Cardiac muscle cell (in vitro differentiated cells and primary cell): ENCODE results near the gene LRRC8C. TPM values are rescaled to one million over a fixed set of nuclear protein-coding genes. Genes with fewer than 3 reads are reported as not detected.

Experiments used
- DNase-seq, 2 donors: peaks; one replicate each; pipeline versions ENCODE4 v3.0.0 to v3.0.0-alpha.2; 2010 to 2017; ENCODE audit warnings: low read depth in 1 of 2, low spot score in 1 of 2
- H3K27ac ChIP-seq: fragments of 200-600 bp; sonication (generic); 2 replicates; pipeline ENCODE4 v1.5.1; 2016
- H3K27me3 ChIP-seq: fragments of 200-600 bp; sonication (generic); 2 replicates; pipeline ENCODE4 v1.6.0; 2016; ENCODE audit warnings: control low read depth
- H3K36me3 ChIP-seq: fragments of 200-600 bp; sonication (generic); 2 replicates; pipeline ENCODE4 v1.5.1; 2016; ENCODE audit warnings: control low read depth
- H3K4me1 ChIP-seq: fragments of 200-600 bp; sonication (generic); 2 replicates; pipeline ENCODE4 v1.8.1; 2017; ENCODE audit warnings: low read depth, mild to moderate bottlenecking, mixed run types
- H3K4me3 ChIP-seq: fragments of 200-600 bp; sonication (generic); 2 replicates; pipeline ENCODE4 v1.5.1; 2016; ENCODE audit warnings: mild to moderate bottlenecking
- H3K9me3 ChIP-seq: fragments of 200-600 bp; sonication (generic); 2 replicates; pipeline ENCODE4 v1.5.1; 2017; ENCODE audit warnings: low read depth, mild to moderate bottlenecking, control low read depth
- polyA plus RNA-seq: library from polyadenylated mRNA; unstranded; fragments of >200 nt; fragmentation: Nextera tagmentation; extraction: Ambion mirVana; gene quantifications from 2 replicates; pipeline ENCODE4 v1.2.1, GENCODE V29; 2016
- total RNA-seq: library from RNA; depleted of rRNA; stranded (reverse); fragments of >200 nt; gene quantifications from 2 replicates; pipeline ENCODE4 v1.2.3, GENCODE V29; 2016
- TF ChIP-seq, protein P1 (sequence below): IDR thresholded peaks from 2 replicates; pipeline ENCODE4 v1.5.1; 2012; ENCODE audit warnings: low read depth, mild to moderate bottlenecking, low read length

The LRRC8C gene
- total and polyA plus RNA-seq, 2 experiments from 2014 or later = 2.3 to 4.3 TPM

GRCh38 chr1:89637496-89637895 is 4.6 kb downstream of the LRRC8C start:
- DNase-seq = no peak
- no peaks in the 10 kb centered on the region for H3K9me3 ChIP-seq
- H3K4me1 ChIP-seq = peaks cover 3% of the 10 kb centered on the region
- H3K4me3 ChIP-seq = no peak overlapping the region
- H3K27me3 ChIP-seq = peaks cover 13% of the 10 kb centered on the region
- H3K36me3 ChIP-seq = no peaks in the 10 kb centered on the region
- TF ChIP-seq, protein P1, sequence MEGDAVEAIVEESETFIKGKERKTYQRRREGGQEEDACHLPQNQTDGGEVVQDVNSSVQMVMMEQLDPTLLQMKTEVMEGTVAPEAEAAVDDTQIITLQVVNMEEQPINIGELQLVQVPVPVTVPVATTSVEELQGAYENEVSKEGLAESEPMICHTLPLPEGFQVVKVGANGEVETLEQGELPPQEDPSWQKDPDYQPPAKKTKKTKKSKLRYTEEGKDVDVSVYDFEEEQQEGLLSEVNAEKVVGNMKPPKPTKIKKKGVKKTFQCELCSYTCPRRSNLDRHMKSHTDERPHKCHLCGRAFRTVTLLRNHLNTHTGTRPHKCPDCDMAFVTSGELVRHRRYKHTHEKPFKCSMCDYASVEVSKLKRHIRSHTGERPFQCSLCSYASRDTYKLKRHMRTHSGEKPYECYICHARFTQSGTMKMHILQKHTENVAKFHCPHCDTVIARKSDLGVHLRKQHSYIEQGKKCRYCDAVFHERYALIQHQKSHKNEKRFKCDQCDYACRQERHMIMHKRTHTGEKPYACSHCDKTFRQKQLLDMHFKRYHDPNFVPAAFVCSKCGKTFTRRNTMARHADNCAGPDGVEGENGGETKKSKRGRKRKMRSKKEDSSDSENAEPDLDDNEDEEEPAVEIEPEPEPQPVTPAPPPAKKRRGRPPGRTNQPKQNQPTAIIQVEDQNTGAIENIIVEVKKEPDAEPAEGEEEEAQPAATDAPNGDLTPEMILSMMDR = no peak
- no peak overlapping the region for H3K27ac ChIP-seq

- Histone ChIP-seq H3K4me1 (peaks cover 3% of the 10 kb centered on the region), H3K36me3 (no peaks in the 10 kb centered on the region), H3K27me3 (peaks cover 4% of the 10 kb centered on the region), H3K9me3 (no peaks in the 10 kb centered on the region), H3K4me3 (no peak overlapping the region), H3K27ac (no peak overlapping the region)
- TF ChIP-seq, protein P1 = no peak
- DNase-seq = no peak
Observed at GRCh38 chr1:89640440-89640839, 7.5 kb downstream of the LRRC8C start.

GRCh38 chr1:89641781-89642180 is 8.9 kb downstream of the LRRC8C start:
- Histone ChIP-seq H3K27me3 (no peaks in the 10 kb centered on the region), H3K9me3 (no peaks in the 10 kb centered on the region), H3K27ac (no peak overlapping the region), H3K4me1 (peaks cover 3% of the 10 kb centered on the region), H3K4me3 (no peak overlapping the region), H3K36me3 (no peaks in the 10 kb centered on the region)
- no peak for DNase-seq
- TF ChIP-seq, protein P1 = no peak

DNA sequence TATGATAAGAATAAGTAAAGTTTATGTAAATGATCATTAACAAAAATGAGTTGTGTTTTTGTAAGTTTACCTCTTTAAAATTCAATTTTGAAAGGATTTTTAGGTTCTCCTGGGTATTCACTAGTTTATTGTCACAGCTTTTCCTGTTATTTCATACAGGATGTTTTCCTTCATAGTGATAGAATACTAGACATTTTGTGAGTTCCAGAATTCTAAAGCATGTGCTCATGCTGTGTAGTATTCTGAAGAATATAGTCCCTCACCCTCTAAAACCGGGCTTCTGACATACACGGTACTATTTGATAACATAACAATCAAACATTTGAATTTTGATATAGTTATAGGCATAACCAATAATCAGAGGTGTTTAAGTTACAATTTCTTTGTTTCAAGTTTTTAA is 10.7 kb downstream of the LRRC8C start:
- no peaks in the 10 kb centered on the region for H3K9me3 ChIP-seq
- H3K27me3 ChIP-seq = no peaks in the 10 kb centered on the region
- no peak for DNase-seq
- no peak overlapping the region for H3K27ac ChIP-seq
- TF ChIP-seq, protein P1 = no peak
- H3K36me3 ChIP-seq = no peaks in the 10 kb centered on the region
- peaks cover 3% of the 10 kb centered on the region for H3K4me1 ChIP-seq
- no peak overlapping the region for H3K4me3 ChIP-seq

- Histone ChIP-seq H3K4me1 (peaks cover 7% of the 10 kb centered on the region), H3K27me3 (no peaks in the 10 kb centered on the region), H3K9me3 (no peaks in the 10 kb centered on the region), H3K4me3 (no peak overlapping the region), H3K27ac (no peak overlapping the region), H3K36me3 (no peaks in the 10 kb centered on the region)
- DNase-seq = no peak
- TF ChIP-seq, protein P1 = no peak
Observed at GRCh38 chr1:89644119-89644814, 11.3 kb downstream of the LRRC8C start.
